H1 (cell line): ENCODE results near the gene MUC22. TPM values are rescaled to one million over a fixed set of nuclear protein-coding genes. Genes with fewer than 3 reads are reported as not detected.

Experiments
- CTCF ChIA-PET: fragments of 300-600 bp; sonication (Branson Sonifier 250); formaldehyde crosslinking; loops from one replicate; lab custom pipeline; 2021; ENCODE audit not compliant: partially characterized antibody; lab: Charles Lee
- POLR2A ChIA-PET: fragments of 300-600 bp; sonication (Branson Sonifier 250); formaldehyde crosslinking; loops from one replicate; lab custom pipeline; 2021; ENCODE audit warnings: inconsistent platforms; ENCODE audit not compliant: partially characterized antibody; lab: Charles Lee
- DNase-seq, 2 experiments: peaks; one replicate each; pipeline versions ENCODE4 v3.0.0 to v3.0.0-alpha.2; 2010 to 2022; ENCODE audit warnings: low spot score in 2 of 2, low read depth in 1 of 2, mixed read lengths in 1 of 2
- FAIRE-seq: peaks from 2 replicates; lab custom pipeline; 2011; peaks lifted over from hg19 to GRCh38; lab: Jason Lieb, UNC
- H2AFZ ChIP-seq: 2 replicates; pipeline ENCODE4 v1.8.1; 2012; ENCODE audit warnings: low read length, inconsistent platforms
- H2AK5ac ChIP-seq: 2 replicates; pipeline ENCODE4 v1.6.1; 2013; ENCODE audit warnings: low read depth, low read length
- H2BK120ac ChIP-seq: replicated peaks from 2 replicates; pipeline ENCODE3; 2013; ENCODE audit warnings: low read depth, low read length, inconsistent platforms
- H2BK12ac ChIP-seq: 2 replicates; pipeline ENCODE4 v1.6.1; 2013; ENCODE audit warnings: low read depth, low read length
- H2BK15ac ChIP-seq: 2 replicates; pipeline ENCODE4 v1.6.1; 2013; ENCODE audit warnings: low read length
- H2BK20ac ChIP-seq: 2 replicates; pipeline ENCODE4 v1.6.1; 2013; ENCODE audit warnings: low read length
- H2BK5ac ChIP-seq: 2 replicates; pipeline ENCODE4 v1.6.1; 2013; ENCODE audit warnings: low read depth, low read length
- H3K14ac ChIP-seq: 2 replicates; pipeline ENCODE4 v1.6.1; 2013; ENCODE audit warnings: inconsistent platforms; ENCODE audit not compliant: insufficient read length
- H3K18ac ChIP-seq: 2 replicates; pipeline ENCODE4 v1.6.1; 2013; ENCODE audit warnings: low read length; ENCODE audit errors: extremely low read depth
- H3K23ac ChIP-seq: 2 replicates; pipeline ENCODE4 v1.6.1; 2013; ENCODE audit warnings: inconsistent platforms; ENCODE audit not compliant: insufficient read length
- H3K23me2 ChIP-seq: 2 replicates; pipeline ENCODE4 v1.6.1; 2013; ENCODE audit warnings: low read depth, low read length
- H3K27ac ChIP-seq: 2 replicates; pipeline ENCODE4 v1.6.1; 2011; ENCODE audit warnings: low read depth, low read length, inconsistent platforms
- H3K27me3 ChIP-seq, 4 experiments: replicated peaks in 1 of 4; 1 replicate in 1 of 4; 2 replicates in 3 of 4; pipeline versions ENCODE4 v1.6.1 to v1.8.1; 2011 to 2013; ENCODE audit warnings: low read length in 3 of 4, mild to moderate bottlenecking in 3 of 4, inconsistent platforms in 2 of 4, mixed read lengths in 2 of 4, moderate library complexity in 1 of 4; ENCODE audit not compliant: control insufficient read depth in 3 of 4, insufficient read depth in 3 of 4; ENCODE audit errors: extremely low read depth in 1 of 4
- H3K36me3 ChIP-seq, 4 experiments: 2 replicates each; pipeline versions ENCODE4 v1.6.1 to v1.8.1; 2011 to 2013; ENCODE audit warnings: mild to moderate bottlenecking in 4 of 4, low read length in 3 of 4, moderate library complexity in 2 of 4, control low read depth in 1 of 4, inconsistent platforms in 1 of 4; ENCODE audit not compliant: insufficient read depth in 4 of 4, control insufficient read depth in 2 of 4
- H3K4ac ChIP-seq: replicated peaks from 2 replicates; pipeline ENCODE3; 2013; ENCODE audit warnings: low read length, low read depth, mixed read lengths, inconsistent platforms; ENCODE audit not compliant: insufficient read length
- H3K4me1 ChIP-seq, 4 experiments: replicated peaks in 1 of 4; 1 replicate in 1 of 4; 2 replicates in 3 of 4; pipeline versions ENCODE4 v1.6.1 to v1.8.1; 2011 to 2013; ENCODE audit warnings: low read length in 3 of 4, inconsistent platforms in 2 of 4, mixed read lengths in 1 of 4; ENCODE audit not compliant: insufficient read depth in 4 of 4, control insufficient read depth in 3 of 4
- H3K4me2 ChIP-seq, 2 experiments: 2 replicates each; pipeline versions ENCODE4 v1.6.1 to v1.8.1; 2011 to 2013; ENCODE audit warnings: low read depth in 2 of 2, low read length in 2 of 2, control low read depth in 1 of 2, inconsistent platforms in 1 of 2, mild to moderate bottlenecking in 1 of 2; ENCODE audit not compliant: insufficient read depth in 1 of 2
- H3K4me3 ChIP-seq, 4 experiments: fragments of 200-600, 300-600 bp in 1 of 4; sonication (generic), shearing (Covaris generic), sonication (Bioruptor Twin) in 1 of 4; 2 replicates each; pipeline versions ENCODE4 v1.5.1 to v1.8.1; 2011 to 2016; ENCODE audit warnings: low read length in 4 of 4, low read depth in 3 of 4, control low read depth in 2 of 4, inconsistent platforms in 2 of 4, mild to moderate bottlenecking in 2 of 4, mixed read lengths in 1 of 4, moderate library complexity in 1 of 4; ENCODE audit not compliant: insufficient read depth in 2 of 4; ENCODE audit errors: extremely low read depth in 1 of 4
- H3K56ac ChIP-seq: replicated peaks from 2 replicates; pipeline ENCODE3; 2013; ENCODE audit warnings: low read depth, mild to moderate bottlenecking, mixed read lengths, low read length, inconsistent platforms; ENCODE audit not compliant: insufficient read length
- H3K79me1 ChIP-seq: 2 replicates; pipeline ENCODE4 v1.6.1; 2013; ENCODE audit warnings: low read depth, low read length, control low read depth
- H3K79me2 ChIP-seq, 2 experiments: 2 replicates each; pipeline versions ENCODE4 v1.6.1 to v1.8.1; 2012 to 2013; ENCODE audit warnings: low read length in 2 of 2, mild to moderate bottlenecking in 2 of 2, inconsistent platforms in 1 of 2; ENCODE audit not compliant: insufficient read depth in 2 of 2, control insufficient read depth in 1 of 2
- H3K9ac ChIP-seq, 4 experiments: replicated peaks in 1 of 4; 1 replicate in 1 of 4; 2 replicates in 3 of 4; pipeline versions ENCODE4 v1.6.1 to v1.8.1; 2011 to 2013; ENCODE audit warnings: low read depth in 3 of 4, low read length in 3 of 4, control low read depth in 2 of 4, mild to moderate bottlenecking in 2 of 4, moderate library complexity in 2 of 4, inconsistent platforms in 1 of 4; ENCODE audit errors: extremely low read depth in 1 of 4
- H3K9me3 ChIP-seq, 2 experiments: 2 replicates each; pipeline versions ENCODE4 v1.6.1 to v1.8.1; 2012 to 2013; ENCODE audit warnings: mild to moderate bottlenecking in 2 of 2, moderate library complexity in 2 of 2, control low read depth in 1 of 2, inconsistent platforms in 1 of 2, low read depth in 1 of 2, low read length in 1 of 2, mixed read lengths in 1 of 2; ENCODE audit not compliant: insufficient read depth in 2 of 2
- H4K20me1 ChIP-seq, 2 experiments: replicated peaks in 1 of 2; 2 replicates each; pipeline versions ENCODE3 to v1.8.1; 2011 to 2013; ENCODE audit warnings: inconsistent platforms in 2 of 2, low read length in 2 of 2, mild to moderate bottlenecking in 1 of 2; ENCODE audit not compliant: insufficient read depth in 2 of 2, control insufficient read depth in 1 of 2
- H4K5ac ChIP-seq: 2 replicates; pipeline ENCODE4 v1.6.1; 2013; ENCODE audit warnings: low read length, low read depth, mixed read lengths, inconsistent platforms; ENCODE audit not compliant: insufficient read length
- H4K8ac ChIP-seq: 2 replicates; pipeline ENCODE4 v1.8.0; 2013; ENCODE audit warnings: mild to moderate bottlenecking, moderate library complexity, low read length, inconsistent platforms; ENCODE audit not compliant: insufficient read depth; ENCODE audit errors: extremely low read depth
- H4K91ac ChIP-seq: replicated peaks from 2 replicates; pipeline ENCODE3; 2013; ENCODE audit warnings: low read length, mixed read lengths, inconsistent platforms; ENCODE audit not compliant: insufficient read length
- BCL11A ChIP-seq, 2 experiments: IDR thresholded peaks; one replicate each; pipeline ENCODE4 v1.6.1; 2011; ENCODE audit warnings: low read depth in 2 of 2, low read length in 2 of 2, mild to moderate bottlenecking in 2 of 2
- CTBP2 ChIP-seq: IDR thresholded peaks from 2 replicates; pipeline ENCODE4 v1.7.0; 2011; ENCODE audit warnings: borderline replicate concordance, mild to moderate bottlenecking, moderate library complexity, mixed read lengths, low read length; ENCODE audit not compliant: insufficient read depth, insufficient read length
- CTCF ChIP-seq, 3 experiments: IDR thresholded peaks; 1 replicate in 2 of 3; 2 replicates in 1 of 3; pipeline versions ENCODE4 v1.5.1 to v1.6.1; 2011; ENCODE audit warnings: low read length in 3 of 3, mild to moderate bottlenecking in 3 of 3, inconsistent platforms in 2 of 3, low read depth in 1 of 3, moderate library complexity in 1 of 3; ENCODE audit not compliant: insufficient read depth in 1 of 3; ENCODE audit errors: control extremely low read depth in 1 of 3
- EGR1 ChIP-seq: IDR thresholded peaks from 2 replicates; pipeline ENCODE4 v1.6.1; 2011; ENCODE audit warnings: low read depth, low read length, borderline replicate concordance
- POLR2A ChIP-seq, 2 experiments: IDR thresholded peaks; 1 replicate in 1 of 2; 2 replicates in 1 of 2; pipeline ENCODE4 v1.6.1; 2011; ENCODE audit warnings: low read depth in 2 of 2, low read length in 2 of 2, mild to moderate bottlenecking in 2 of 2; ENCODE audit errors: control extremely low read depth in 1 of 2
- POLR2AphosphoS5 ChIP-seq: IDR thresholded peaks from 2 replicates; pipeline ENCODE4 v1.6.1; 2011; ENCODE audit warnings: low read depth, low read length
- RBBP5 ChIP-seq: IDR thresholded peaks from 2 replicates; pipeline ENCODE4 v1.7.1; 2012; ENCODE audit warnings: low read depth, mild to moderate bottlenecking, inconsistent platforms, low read length, moderate library complexity, borderline replicate concordance
- TAF7 ChIP-seq: optimal IDR thresholded peaks from 2 replicates; pipeline ENCODE3; 2011; ENCODE audit warnings: low read depth, mild to moderate bottlenecking, inconsistent platforms, low read length, moderate library complexity, borderline replicate concordance
- TEAD4 ChIP-seq: IDR thresholded peaks from 2 replicates; pipeline ENCODE4 v1.6.1; 2012; ENCODE audit warnings: low read depth, low read length, inconsistent platforms, mixed read lengths
- ZNF274 ChIP-seq: IDR thresholded peaks from 2 replicates; pipeline ENCODE4 v1.7.0; 2012; ENCODE audit warnings: low read length, borderline replicate concordance; ENCODE audit errors: extremely low read depth
- WGBS, 2 experiments: shearing (Covaris generic) in 1 of 2; methylation state at CpG; one replicate each; pipeline versions ENCODE4 v1.1.6 to v1.1.7; 2013 to 2015; ENCODE audit warnings: low lambda C conversion rate in 2 of 2, mixed read lengths in 2 of 2, inconsistent platforms in 1 of 2, low coverage in 1 of 2, missing lambda C conversion rate in 1 of 2; ENCODE audit not compliant: insufficient replicate concordance in 2 of 2, insufficient coverage in 1 of 2, insufficient read length in 1 of 2; ENCODE audit errors: extremely low coverage in 1 of 2, missing lambda C conversion rate in 1 of 2; 5-methylcytosine and 5-hydroxymethylcytosine counted together
- polyA plus RNA-seq, 7 experiments: library from polyadenylated mRNA; depleted of rRNA in 3 of 7; stranded (reverse) in 5 of 7; unstranded in 2 of 7; fragments of >200 nt in 5 of 7; fragments of 200-250 nt in 2 of 7; gene quantifications; 1 replicate in 5 of 7; 2 replicates in 1 of 7; 4 replicates in 1 of 7; pipeline versions ENCODE4 v1.2.1 to v1.2.3, GENCODE V29; 2011 to 2013; ENCODE audit warnings: missing spikeins in 2 of 7, mixed read lengths in 2 of 7
- total RNA-seq: library from RNA; stranded (reverse); fragmentation: NEBNext Ultra II Directional; extraction: Animal tissue kit (Norgen Biotek cat#: 25700); gene quantifications from 2 replicates; pipeline ENCODE4 v1.2.1, GENCODE V29; 2021
- TF ChIP-seq, protein P1 (sequence below): IDR thresholded peaks from 2 replicates; pipeline ENCODE4 v1.6.1; 2012; ENCODE audit warnings: inconsistent platforms

The MUC22 gene
- total and polyA plus RNA-seq, 2 of the 8 experiments (the other 6 are each of a cell fraction or from before 2014, with no cell fraction given), result 0.02 TPM; not detected in 1

GRCh38 chr6:30972816-30973215, 37.5 kb upstream of the MUC22 start:
- H3K18ac ChIP-seq, result no peak overlapping the region
- peaks cover 0 to 4% (median 0%) of the 10 kb centered on the region in 4 experiments; a peak in 1 of 7 replicates for H3K4me1 ChIP-seq
- no peaks in the 10 kb centered on the region for H3K9me3 ChIP-seq
- H3K56ac ChIP-seq, result no peak overlapping the region
- no peaks in the 10 kb centered on the region for H3K23me2 ChIP-seq
- ChIA-PET CTCF (interaction anchor here (0.8 to 4.0 kb wide), 7 partner anchors 9 to 106 kb away, joined by 3 to 18 read pairs (median 3); no protein-coding TSS in a partner anchor), POLR2A (interaction anchor here (0.8 to 1.4 kb wide), 2 partner anchors 31 to 46 kb away, joined by 3 read pairs; no protein-coding TSS in a partner anchor)
- no peak overlapping the region for H2BK20ac ChIP-seq
- H2BK5ac ChIP-seq, result no peak overlapping the region
- DNase-seq (no peak), FAIRE-seq (no peak)
- H3K79me1 ChIP-seq, result no peaks in the 10 kb centered on the region
- no peak overlapping the region for H4K91ac ChIP-seq
- H2BK12ac ChIP-seq, result 0 out of 2 replicates have a peak overlapping the region, but pooled peaks have one; percentile 33
- H3K36me3 ChIP-seq, result no peaks in the 10 kb centered on the region
- H3K4me2 ChIP-seq, result no peak overlapping the region
- no peak overlapping the region for H3K9ac ChIP-seq
- no peaks in the 10 kb centered on the region for H3K79me2 ChIP-seq
- no peak overlapping the region for H4K5ac ChIP-seq
- H3K23ac ChIP-seq, result no peak overlapping the region
- 85% methylated on average over 4 of the region's 4 CpGs; no CpG with 5 or more reads in 1 of the 2 experiments for WGBS, 2 experiments
- H2AFZ ChIP-seq, result no peak overlapping the region
- H2AK5ac ChIP-seq, result no peak overlapping the region
- H3K27me3 ChIP-seq, result no peaks in the 10 kb centered on the region
- H4K8ac ChIP-seq, result no peak overlapping the region
- H3K14ac ChIP-seq, result no peak overlapping the region
- no peak overlapping the region for H3K4ac ChIP-seq
- H4K20me1 ChIP-seq, result no peaks in the 10 kb centered on the region
- no peak overlapping the region for H2BK15ac ChIP-seq
- no peak overlapping the region for H2BK120ac ChIP-seq
- no peak overlapping the region for H3K27ac ChIP-seq
- no peak overlapping the region for H3K4me3 ChIP-seq
- no peak for TF ChIP-seq RBBP5
- no peak for TF ChIP-seq EGR1
- no peak for TF ChIP-seq TEAD4
- no peak for TF ChIP-seq BCL11A (IDR thresholded peaks at IDR 0.05; ENCODE audit: low read depth in 2 of 2, low read length in 2 of 2)
- TF ChIP-seq ZNF274, result no peak
- TF ChIP-seq POLR2AphosphoS5, result no peak
- TF ChIP-seq, protein P1, sequence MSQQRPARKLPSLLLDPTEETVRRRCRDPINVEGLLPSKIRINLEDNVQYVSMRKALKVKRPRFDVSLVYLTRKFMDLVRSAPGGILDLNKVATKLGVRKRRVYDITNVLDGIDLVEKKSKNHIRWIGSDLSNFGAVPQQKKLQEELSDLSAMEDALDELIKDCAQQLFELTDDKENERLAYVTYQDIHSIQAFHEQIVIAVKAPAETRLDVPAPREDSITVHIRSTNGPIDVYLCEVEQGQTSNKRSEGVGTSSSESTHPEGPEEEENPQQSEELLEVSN, result no peak
- no peak for TF ChIP-seq CTBP2
- no peak for TF ChIP-seq TAF7
- TF ChIP-seq POLR2A (IDR thresholded peaks at IDR 0.05; ENCODE audit: control extremely low read depth in 1 of 2, low read depth in 2 of 2, low read length in 2 of 2), result no peak
- no peak for TF ChIP-seq CTCF (IDR thresholded peaks at IDR 0.05; ENCODE audit: control extremely low read depth in 1 of 3, insufficient read depth in 1 of 3, low read depth in 1 of 3, low read length in 3 of 3)
